IPS DF 19.7 (cell line): ENCODE measurements around the gene FUS.

Experiments used
- DNase-seq: peaks from one replicate; pipeline ENCODE4 v3.0.0-alpha.2; 2013; ENCODE audit warnings: low read depth, low spot score

The FUS gene

DNA sequence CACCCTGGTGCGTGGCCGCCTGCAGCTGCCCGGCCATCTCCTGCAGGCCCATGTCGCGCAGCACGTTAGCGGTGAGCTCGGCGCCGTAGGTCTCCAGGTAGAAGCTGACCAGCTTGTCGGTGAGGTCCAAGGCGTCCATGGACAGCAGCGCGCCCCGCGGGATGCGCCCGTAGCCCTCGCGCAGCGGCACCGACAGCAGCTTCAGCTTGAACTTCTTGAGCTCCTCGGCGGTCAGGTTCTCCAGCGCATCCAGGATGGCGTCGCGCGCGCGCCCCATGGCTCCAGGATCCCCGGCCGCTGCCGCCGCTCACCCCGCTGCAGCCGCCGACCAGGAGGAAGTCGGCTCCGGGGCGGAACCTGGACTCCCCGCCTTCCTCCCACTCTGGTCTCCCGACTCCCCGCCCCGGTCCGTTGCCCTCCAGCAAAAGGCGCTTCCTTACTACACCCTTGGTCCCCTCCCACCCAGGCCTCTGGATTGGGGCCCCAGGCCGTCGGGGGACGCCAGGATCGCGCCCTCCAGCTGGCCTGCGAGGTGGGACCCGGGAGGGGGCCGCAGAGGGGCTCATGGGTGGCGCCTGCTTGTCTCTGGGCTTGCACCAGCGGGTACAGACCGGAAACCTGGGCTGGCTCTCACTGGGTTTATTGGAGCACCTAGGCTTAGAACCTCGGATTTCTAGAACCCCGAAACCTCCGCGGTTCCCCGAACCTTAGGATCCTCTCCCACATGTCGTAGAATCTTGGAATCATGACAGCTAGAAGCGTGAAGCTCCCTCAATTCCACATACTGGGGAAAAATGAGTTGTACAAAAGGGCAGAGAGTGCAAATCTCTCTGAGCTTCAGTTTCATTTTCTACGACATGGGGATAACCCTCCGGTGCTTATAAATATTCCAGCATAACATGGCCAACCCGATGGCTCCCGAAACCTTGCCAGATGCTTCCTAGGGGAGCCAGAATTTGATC is 22.8 kb downstream of the FUS start, which contains the start of gene PYCARD:
Gene PYCARD, minus strand, starts transcription at position 347 of the 962 bp plus-strand sequence. Its CDS starts 70 bp downstream, at position 277.
- DNase-seq, result no peak

DNA sequence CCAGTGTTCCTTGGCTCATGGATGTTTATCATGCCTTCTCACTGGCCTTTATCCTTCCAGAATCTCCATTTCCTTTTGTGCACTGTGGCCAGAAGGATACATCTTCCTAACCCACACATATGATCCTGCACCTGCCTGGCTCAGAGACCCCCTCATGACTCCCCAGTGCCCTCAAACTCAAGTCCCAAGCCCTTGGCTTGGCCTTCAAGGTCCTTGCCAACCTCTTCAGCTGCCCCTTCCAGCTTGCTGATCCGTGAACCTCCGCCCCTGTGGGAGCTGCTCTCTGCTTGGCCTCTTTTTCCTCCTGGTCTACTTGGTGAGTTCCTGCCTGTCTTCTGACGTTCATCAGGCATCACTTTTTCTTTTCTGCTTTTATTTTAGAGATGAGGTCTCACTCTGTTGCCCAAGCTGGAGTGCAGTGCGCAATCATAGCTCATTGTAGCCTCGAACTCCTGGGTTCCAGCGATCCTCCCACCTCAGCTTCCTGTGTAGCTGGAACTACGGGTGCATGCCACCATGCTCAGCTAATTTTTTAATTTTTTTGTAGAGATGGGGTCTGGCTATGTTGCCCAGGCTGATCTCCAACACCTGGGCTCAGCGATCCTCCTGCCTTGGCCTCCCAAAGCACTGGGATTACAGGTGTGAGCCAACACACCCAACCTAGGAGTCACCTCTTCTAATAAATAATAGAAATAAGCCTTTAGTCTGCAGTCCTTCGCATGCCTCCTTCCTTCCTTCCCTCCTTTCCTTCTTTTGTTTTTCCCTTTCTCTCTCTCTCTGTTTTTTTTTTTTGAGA is 25.1 kb downstream of the FUS start:
- DNase-seq, result no peak

DNA sequence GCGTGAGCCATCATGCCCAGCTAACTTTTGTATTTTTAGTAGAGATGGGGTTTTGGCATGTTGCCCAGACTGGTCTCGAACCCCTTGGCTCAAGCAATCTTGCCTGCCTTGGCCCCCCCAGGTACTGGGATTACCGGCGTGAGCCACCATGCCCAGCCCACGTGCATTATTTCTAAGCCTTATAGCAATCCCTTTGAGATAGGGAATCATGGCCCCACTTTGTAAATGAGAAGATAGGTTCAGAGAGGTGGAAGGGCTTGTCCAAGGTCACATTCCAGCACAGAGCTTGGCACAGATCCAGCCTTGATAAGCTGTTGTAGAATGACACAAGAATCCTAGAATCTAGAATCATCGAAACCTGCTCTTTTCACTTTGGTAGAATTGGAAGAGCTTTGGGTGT is 26.8 kb downstream of the FUS start:
- no peak for DNase-seq

DNA sequence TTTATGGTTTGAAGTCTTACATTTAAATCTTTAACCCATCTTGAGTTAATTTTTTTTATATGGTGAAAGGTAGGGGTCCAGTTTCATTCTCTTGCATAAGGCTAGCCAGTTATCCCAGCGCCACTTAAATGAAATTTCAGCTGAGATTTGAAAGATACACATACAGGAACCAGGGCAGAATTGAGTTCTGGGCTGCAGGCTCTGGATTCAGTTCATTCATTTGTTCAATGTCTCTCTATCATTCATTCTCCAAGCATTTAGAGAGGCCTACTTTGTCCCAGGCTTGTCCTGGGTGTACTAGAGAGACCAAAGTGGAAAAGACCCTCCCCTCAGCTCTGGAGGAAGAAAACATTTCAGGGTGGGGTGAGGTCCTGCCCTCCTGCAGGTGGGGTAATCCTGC is 33.4 kb downstream of the FUS start:
- DNase-seq, result no peak

DNA sequence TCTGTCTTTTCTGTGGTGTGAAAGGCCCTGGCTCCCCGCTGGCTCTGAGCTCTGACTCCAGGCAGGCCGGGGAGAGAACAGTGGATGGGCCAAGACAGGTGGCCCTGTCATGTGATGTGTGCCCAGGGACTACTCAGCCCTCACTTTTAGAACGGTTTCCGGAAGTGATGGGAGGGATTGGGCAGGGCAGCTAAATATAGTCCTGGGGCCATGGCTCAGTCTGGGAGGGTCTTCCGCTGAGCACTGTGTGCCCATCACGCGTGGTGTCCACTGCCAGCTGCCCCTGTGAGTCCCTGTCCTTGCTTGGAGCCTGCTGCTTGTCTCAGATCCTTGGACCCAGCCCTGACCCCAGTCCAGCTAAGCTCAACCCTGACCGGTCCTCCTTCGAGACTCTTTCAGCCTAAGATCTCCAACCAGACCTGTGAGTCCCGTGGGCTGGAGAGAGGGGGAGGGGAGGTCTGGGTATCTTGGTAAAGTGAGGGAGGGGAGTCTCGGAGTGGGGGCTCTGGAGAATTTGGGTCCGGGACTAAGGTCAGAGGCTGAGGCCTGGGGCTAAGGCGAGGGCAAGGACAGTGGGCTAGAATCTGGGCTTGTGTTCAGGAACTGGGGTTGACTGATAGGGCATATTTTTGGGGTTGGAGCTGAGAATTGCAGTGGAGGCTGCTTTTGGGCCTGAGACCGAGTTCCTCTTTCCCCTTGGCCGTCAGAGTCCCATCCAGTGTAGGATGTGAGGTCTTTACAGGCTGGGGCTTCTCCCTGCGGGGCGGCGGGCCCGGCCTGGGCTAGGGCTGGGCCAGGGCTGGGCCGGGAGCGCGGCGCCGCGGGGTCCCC is 34.2 kb downstream of the FUS start, which contains the start of gene TRIM72:
Gene TRIM72, plus strand, starts transcription at position 243 of the 831 bp plus-strand sequence. CDS start 620 bp downstream, outside the sequence.
- no peak for DNase-seq

DNA sequence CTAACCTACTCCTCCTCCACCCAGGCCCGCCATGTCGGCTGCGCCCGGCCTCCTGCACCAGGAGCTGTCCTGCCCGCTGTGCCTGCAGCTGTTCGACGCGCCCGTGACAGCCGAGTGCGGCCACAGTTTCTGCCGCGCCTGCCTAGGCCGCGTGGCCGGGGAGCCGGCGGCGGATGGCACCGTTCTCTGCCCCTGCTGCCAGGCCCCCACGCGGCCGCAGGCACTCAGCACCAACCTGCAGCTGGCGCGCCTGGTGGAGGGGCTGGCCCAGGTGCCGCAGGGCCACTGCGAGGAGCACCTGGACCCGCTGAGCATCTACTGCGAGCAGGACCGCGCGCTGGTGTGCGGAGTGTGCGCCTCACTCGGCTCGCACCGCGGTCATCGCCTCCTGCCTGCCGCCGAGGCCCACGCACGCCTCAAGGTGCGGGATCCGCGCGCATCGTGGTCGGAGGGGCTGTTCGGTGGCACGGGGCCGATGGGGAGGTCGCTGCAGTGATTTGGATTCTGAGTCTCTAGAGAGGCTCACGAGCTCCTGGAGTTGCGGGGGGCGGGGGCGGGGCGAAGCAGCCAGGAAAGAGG is 34.9 kb downstream of the FUS start:
- no peak for DNase-seq

DNA sequence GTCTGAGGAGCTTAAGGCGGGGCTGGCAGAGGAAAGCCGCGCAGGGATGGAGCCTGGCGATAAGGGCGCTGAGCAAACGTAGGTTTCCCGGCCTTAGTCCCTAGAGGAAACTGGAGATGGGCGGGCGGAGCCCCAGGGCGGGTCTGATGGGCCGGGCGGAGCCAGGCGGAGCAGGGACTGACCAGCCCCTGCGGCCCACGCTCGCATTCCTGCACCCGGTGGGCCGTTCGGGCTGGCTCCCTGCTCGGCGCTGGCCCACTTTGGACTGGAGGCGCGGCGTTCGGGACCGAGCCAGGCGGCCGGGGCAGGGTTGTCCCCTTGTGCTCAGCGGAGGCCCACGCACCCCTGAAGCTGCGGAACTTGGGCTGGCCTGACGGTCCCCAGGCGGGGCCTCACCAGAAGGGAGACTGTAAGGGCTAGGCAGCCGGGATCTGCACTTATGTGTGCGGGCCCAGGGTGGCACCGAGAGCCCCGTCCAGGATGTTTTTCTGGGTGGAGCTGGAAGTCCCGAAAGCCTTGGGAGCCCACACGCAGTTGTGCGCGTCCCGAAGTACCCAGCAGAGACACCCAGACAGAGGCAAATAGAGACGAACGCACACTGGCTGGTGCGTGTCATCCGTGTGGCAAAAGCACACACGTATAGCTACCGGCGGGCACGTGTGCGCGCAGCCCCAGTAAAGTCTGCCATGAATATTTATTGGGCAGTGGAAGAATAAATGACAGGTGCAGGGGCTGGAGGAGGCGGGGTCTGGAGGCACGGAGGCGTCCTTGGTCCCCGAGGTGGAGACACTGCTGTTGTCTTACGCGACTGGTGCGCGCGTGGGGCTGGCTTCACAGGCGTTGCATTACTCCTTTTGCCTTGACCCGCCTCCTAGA is 35.6 kb downstream of the FUS start:
- peak; percentile 82 for DNase-seq

DNA sequence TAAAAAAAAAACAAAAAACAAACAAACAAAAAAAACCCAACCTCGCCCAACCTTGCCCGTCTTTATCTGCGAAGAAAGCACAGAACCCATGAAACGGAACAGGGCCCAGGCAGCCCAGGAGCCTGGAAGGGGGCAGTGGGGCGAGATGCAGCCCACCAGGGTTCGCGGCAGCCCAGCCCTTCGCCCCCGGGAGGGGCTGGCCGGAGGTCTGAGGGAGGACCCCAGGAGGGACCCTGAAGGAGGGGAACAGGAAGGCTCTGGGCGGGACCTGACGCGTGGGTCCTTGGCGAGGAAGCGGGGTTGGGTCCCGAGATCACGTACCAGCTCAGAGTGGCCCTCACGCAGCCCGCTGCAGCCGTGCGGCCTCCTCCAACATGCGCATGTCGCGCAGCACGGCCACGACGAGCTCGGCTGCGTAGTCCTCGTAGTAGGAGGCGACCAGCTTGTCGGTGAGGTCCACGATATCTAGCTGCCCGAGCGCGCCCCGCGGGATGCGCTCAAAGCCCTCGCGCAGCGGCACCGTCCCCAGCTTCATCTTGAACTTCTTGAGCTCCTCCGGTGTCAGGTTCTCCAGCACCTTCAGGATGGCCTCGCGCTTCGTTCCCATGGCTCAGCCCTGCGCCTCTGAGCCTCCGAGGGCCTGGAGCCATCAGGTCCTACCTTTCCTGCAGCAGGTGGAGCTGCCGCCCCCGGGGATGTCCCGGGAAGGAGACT is 36.6 kb downstream of the FUS start, which contains the start of gene PYDC1:
Gene PYDC1, minus strand, starts transcription at position 714 of the 714 bp plus-strand sequence. Its CDS starts 107 bp downstream, at position 607.
- no peak for DNase-seq

DNA sequence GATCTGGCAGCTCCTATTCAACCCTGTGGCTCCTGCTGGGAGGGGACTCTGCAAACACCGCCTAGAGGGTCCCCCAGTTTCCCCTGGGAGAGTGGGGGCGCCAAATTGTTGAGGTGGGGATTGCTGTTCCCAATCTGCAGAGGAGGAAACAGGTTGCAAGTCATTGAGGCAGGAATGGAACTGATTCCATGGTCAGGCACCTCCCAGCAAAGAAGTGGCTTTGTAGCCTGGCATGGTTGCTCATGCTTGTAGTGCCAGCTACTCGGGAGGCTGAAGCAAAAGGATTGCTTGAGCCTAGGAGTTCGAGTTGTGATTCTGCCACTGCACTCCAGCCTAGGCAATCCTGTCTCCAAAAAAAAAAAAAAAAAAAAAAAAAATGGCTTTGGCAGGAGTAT is 37.2 kb downstream of the FUS start:
- DNase-seq, result no peak

DNA sequence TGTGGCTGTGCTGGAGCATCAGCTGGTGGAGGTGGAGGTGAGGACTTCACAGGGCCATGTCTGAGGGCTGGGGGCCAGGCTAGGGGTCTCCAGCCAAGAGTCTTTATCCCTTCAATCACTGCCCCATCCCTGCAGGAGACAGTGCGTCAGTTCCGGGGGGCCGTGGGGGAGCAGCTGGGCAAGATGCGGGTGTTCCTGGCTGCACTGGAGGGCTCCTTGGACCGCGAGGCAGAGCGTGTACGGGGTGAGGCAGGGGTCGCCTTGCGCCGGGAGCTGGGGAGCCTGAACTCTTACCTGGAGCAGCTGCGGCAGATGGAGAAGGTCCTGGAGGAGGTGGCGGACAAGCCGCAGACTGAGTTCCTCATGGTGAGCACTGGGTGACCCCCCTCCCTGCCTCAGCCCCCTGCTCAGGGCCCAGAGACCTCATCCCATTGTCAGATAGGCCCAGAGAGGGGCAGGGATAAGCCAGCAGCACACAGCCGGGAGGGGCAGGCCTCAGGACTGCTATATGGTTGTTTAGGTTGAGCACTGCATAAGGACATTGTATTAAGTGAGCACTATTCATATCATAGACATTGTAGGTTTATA is 39.3 kb downstream of the FUS start:
- DNase-seq, result no peak

DNA sequence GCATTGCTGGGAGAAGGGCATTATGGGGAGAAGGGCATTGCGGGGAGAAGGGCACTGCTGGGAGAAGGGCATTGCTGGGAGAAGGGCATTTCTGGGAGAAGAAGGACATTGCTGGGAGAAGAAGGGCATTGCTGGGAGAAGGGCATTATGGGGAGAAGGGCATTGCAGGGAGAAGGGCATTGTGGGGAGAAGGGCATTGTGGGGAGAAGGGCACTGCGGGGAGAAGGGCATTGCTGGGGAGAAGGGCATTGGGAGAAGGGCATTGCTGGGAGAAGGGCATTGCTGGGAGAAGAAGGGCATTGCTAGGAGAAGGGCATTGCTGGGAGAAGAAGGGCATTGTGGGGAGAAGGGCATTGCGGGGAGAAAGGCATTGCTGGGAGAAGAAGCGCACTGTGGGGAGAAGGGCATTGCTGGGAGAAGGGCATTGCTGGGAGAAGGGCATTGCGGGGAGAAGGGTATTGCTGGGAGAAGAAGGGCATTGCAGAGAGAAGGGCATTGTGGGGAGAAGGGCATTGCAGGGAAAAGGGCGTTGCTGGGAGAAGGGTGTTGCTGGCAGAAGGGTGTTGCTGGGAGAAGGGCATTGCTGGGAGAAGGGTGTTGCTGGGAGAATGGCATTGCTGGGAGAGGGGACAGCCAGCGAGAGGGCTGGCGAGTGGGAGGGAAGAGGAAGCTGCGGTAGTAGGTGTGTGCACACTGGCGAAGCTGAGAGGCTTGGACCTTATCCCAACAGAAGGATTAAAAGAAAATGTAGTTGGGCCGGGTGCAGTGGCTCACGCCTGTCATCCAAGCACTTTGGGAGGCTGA is 41.6 kb downstream of the FUS start:
- DNase-seq, result no peak

DNA sequence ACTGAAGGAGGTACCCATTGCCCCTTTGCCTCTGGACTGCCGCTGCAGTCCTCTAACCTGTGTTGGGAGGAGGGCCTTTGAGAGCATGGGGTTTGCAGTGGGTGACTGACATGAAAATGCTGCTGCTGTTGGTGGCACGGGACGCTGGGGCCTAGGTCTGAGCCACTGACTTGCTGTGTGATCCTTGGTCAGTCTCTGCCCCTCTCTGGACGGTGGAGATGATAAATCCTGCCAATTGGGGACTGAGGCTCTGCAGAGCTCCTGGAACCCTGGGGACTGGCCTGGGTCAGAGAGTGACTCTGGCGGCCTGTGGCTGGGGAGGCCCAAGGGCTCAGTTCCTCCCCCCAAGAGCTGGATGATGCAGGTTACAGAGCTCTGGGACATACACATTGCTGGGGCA is 43.1 kb downstream of the FUS start:
- DNase-seq, result no peak

DNA sequence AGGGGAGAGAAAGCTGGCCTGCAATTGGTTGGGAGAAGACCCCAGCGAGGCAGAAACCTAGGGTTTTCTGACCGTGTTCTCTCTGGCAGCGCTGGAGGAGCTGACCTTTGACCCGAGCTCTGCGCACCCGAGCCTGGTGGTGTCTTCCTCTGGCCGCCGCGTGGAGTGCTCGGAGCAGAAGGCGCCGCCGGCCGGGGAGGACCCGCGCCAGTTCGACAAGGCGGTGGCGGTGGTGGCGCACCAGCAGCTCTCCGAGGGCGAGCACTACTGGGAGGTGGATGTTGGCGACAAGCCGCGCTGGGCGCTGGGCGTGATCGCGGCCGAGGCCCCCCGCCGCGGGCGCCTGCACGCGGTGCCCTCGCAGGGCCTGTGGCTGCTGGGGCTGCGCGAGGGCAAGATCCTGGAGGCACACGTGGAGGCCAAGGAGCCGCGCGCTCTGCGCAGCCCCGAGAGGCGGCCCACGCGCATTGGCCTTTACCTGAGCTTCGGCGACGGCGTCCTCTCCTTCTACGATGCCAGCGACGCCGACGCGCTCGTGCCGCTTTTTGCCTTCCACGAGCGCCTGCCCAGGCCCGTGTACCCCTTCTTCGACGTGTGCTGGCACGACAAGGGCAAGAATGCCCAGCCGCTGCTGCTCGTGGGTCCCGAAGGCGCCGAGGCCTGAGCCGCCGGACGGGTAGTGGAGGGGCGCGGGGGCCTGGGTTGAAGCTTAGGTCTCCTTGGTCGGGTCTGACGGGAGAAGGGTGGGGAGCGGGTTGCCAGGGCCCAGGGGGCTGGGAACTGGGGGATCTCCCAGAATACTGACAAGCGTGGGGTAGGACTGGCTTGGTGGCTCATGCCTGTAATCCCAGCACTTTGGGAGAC is 44.4 kb downstream of the FUS start:
- DNase-seq, result no peak

DNA sequence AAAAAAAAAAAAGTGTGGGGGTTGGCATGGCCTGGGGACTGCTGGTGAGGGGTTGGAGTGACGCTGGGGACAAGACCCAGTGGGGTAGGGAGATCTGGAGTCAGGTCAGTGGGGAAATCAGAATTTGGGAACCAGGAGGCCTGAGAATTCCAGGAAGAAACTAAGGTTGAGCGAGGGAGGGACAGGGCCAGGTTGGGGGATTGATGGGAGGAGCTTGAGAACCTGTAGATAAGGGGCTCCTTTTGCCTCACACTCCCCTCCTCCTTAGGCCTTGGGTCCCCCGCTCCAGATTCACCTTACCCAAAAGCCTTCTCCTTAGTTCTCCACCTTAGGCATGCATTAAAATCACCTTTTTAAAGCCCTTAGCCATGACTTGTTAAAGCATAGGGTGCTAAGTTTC is 45.3 kb downstream of the FUS start:
- DNase-seq, result no peak

DNA sequence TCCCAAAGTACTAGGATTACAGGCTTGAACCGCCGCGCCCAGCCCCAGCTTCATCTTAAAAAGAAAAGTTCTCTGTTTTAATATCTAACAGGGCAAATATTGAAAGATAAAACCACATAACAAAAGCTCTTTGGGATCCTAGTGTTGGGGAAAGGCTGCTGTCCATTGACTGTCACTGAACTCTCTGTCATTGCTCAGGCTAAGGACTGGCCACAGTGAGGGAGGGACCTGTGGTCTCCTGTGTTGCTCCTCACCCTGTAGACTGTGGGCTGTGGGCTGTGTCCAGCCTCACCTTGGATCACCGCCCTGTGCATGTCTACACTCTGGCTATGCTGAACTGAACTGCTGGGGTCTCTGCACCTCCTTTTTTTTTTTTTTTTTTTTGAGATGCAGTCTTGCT is 48.3 kb downstream of the FUS start:
- DNase-seq, result no peak

DNA sequence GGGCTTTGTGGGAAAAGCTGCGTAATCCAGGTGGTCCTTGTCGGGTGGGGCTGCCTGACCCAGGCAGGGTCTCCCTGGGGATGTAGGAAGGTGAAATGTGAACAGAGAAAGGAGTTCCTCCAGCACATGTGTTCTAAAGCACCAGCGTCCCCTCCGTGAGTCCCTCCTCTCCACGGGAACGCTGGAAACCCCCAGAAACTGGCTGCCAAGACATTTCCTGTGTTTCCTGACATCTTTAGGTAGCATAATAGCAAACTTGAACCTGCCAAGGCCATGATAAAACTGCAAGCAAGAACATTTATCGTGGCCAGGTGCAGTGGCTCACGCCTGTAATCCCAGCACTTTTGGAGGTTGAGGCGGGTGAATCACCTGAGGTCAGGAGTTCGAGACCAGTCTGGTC is 49.6 kb downstream of the FUS start:
- no peak for DNase-seq

DNA sequence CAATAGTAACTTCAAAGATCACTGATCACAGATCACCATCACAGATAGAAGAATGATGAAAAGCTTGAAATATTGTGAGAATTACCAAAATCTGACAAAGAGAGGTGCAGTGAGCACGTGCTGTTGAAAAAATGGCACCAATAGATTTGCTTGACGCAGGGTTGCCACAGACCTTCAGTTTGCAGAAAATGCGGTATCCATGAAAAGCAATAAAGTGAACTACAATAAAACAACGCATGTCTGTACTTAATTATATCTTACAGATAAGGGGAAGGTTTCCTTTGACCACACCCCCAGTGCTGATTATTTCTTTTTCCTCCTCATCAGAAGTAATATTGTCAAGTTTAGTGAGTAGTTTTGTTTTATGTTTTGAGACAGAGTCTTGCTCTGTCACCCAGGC is 58.1 kb downstream of the FUS start:
- DNase-seq, result no peak
